ENCODE measurements around the gene NPPB. TPM values are rescaled to one million over a fixed set of nuclear protein-coding genes. Genes with fewer than 3 reads are reported as not detected.

The NPPB gene
- total and polyA plus RNA-seq, 2 of the 8 experiments (the other 6 are each of a cell fraction or from before 2014, with no cell fraction given): 0.36 to 0.91 TPM

GRCh38 chr1:11875094-11875493, 16.3 kb upstream of the NPPB start (continued):
- TF ChIP-seq SP2 (IDR thresholded peaks at IDR 0.05; ENCODE audit: low read length): no peak
- TF ChIP-seq CTCF (IDR thresholded peaks at IDR 0.05; ENCODE audit: control extremely low read depth in 1 of 3, insufficient read depth in 1 of 3, low read depth in 1 of 3, low read length in 3 of 3): peak; percentile 32 to 49 (median 42)
- TF ChIP-seq TAF1 (IDR thresholded peaks at IDR 0.05; ENCODE audit: low read depth, low read length): no peak

Measured in H1 (cell line).